Kasumi-1 (cell line): ENCODE data around the gene MYO1H.
"Not testable (repeated sequence)": the region's sequence is repeated elsewhere in the genome, so short reads cannot be mapped to it uniquely, and the experiment has no call there.

Source experiments
- DNase-seq, 2 experiments: peaks; one replicate each; lab custom pipeline; 2025; lab: John Stamatoyannopoulos, UW

Gene MYO1H

GRCh38 chr12:109473006-109473405 is 125.3 kb downstream of the MYO1H start:
- DNase-seq = no peak

- DNase-seq = not testable (repeated sequence)
Measured at GRCh38 chr12:109473526-109474270, 126.0 kb downstream of the MYO1H start.

GRCh38 chr12:109475121-109475520 is 127.4 kb downstream of the MYO1H start:
- no peak for DNase-seq

- DNase-seq = no peak
Measured at GRCh38 chr12:109475993-109476806, 128.5 kb downstream of the MYO1H start.

- peak in 1 of 2 experiments; percentile 19 for DNase-seq
Measured at GRCh38 chr12:109476807-109477184, 129.1 kb downstream of the MYO1H start.

- DNase-seq = peak; percentile 77
Measured at GRCh38 chr12:109477185-109477962, 129.7 kb downstream of the MYO1H start, which contains the start of the genes KCTD10 and UBE3B. KCTD10 (minus strand) TSS chr12:109477300; CDS start chr12:109477262, 38 bp downstream. UBE3B (plus strand) TSS chr12:109477634; CDS start chr12:109483552, 5,918 bp downstream.

GRCh38 chr12:109477963-109478315 is 130.2 kb downstream of the MYO1H start:
- no peak for DNase-seq

GRCh38 chr12:109479761-109480160 is 132.1 kb downstream of the MYO1H start:
- no peak for DNase-seq

- DNase-seq = no peak
Measured at GRCh38 chr12:109480356-109480755, 132.7 kb downstream of the MYO1H start.

GRCh38 chr12:109481863-109482262 is 134.2 kb downstream of the MYO1H start:
- DNase-seq = no peak

GRCh38 chr12:109482491-109482890 is 134.8 kb downstream of the MYO1H start:
- no peak for DNase-seq

GRCh38 chr12:109482894-109483293 is 135.2 kb downstream of the MYO1H start:
- DNase-seq = no peak

GRCh38 chr12:109483346-109483745 is 135.6 kb downstream of the MYO1H start:
- DNase-seq = no peak

- DNase-seq = no peak
Measured at GRCh38 chr12:109485201-109485600, 137.5 kb downstream of the MYO1H start.

- DNase-seq = no peak
Measured at GRCh38 chr12:109487181-109488050, 139.7 kb downstream of the MYO1H start.

GRCh38 chr12:109488051-109488665 is 140.5 kb downstream of the MYO1H start:
- no peak for DNase-seq

GRCh38 chr12:109489016-109489954 is 141.6 kb downstream of the MYO1H start:
- no peak for DNase-seq

- DNase-seq = no peak
Measured at GRCh38 chr12:109489955-109490565, 142.4 kb downstream of the MYO1H start.

- DNase-seq = no peak
Measured at GRCh38 chr12:109491671-109492070, 144.0 kb downstream of the MYO1H start.
